GM18909 (cell line): ENCODE data around the gene KLHDC7B.
A peak's percentile ranks its signal among the peaks of the same experiment; 100 is the strongest.

Experiments
- ATAC-seq: cut with Tn5 transposase; IDR thresholded peaks from one replicate; pipeline ENCODE4 v1.9.1; 2021; ENCODE audit warnings: mild to moderate bottlenecking; ENCODE audit not compliant: unreplicated experiment, poor library complexity

The KLHDC7B gene

GRCh38 chr22:50569896-50570535 lies 24.3 kb downstream of the KLHDC7B start:
- ATAC-seq = no peak

GRCh38 chr22:50570861-50571260 lies 25.2 kb downstream of the KLHDC7B start:
- no peak for ATAC-seq

- no peak for ATAC-seq
Observed at GRCh38 chr22:50571264-50572175, 25.8 kb downstream of the KLHDC7B start.

- ATAC-seq = no peak
Observed at GRCh38 chr22:50572965-50573364, 27.3 kb downstream of the KLHDC7B start.

GRCh38 chr22:50573491-50574382 lies 28.0 kb downstream of the KLHDC7B start:
- no peak for ATAC-seq

GRCh38 chr22:50574383-50574755 lies 28.7 kb downstream of the KLHDC7B start:
- no peak for ATAC-seq

GRCh38 chr22:50575426-50575941 lies 29.8 kb downstream of the KLHDC7B start:
- ATAC-seq = no peak

- ATAC-seq = no peak
Observed at GRCh38 chr22:50576070-50576469, 30.4 kb downstream of the KLHDC7B start.

- no peak for ATAC-seq
Observed at GRCh38 chr22:50576806-50577696, 31.4 kb downstream of the KLHDC7B start.

GRCh38 chr22:50577697-50577986 lies 31.9 kb downstream of the KLHDC7B start:
- no peak for ATAC-seq

- ATAC-seq = no peak
Observed at GRCh38 chr22:50577987-50578775, 32.5 kb downstream of the KLHDC7B start, which contains the start of gene CPT1B. CPT1B (minus strand) TSS chr22:50578427; CDS start chr22:50577915, 512 bp downstream.

GRCh38 chr22:50578776-50579310 lies 33.1 kb downstream of the KLHDC7B start:
- no peak for ATAC-seq

GRCh38 chr22:50579752-50580151 lies 34.1 kb downstream of the KLHDC7B start:
- ATAC-seq = no peak

- no peak for ATAC-seq
Observed at GRCh38 chr22:50581031-50581949, 35.6 kb downstream of the KLHDC7B start.

- ATAC-seq = no peak
Observed at GRCh38 chr22:50581950-50582492, 36.3 kb downstream of the KLHDC7B start.

- ATAC-seq = peak; percentile 91
Observed at GRCh38 chr22:50582493-50583293, 37.0 kb downstream of the KLHDC7B start, which contains the start of gene CHKB. CHKB (minus strand) TSS chr22:50582849; CDS start chr22:50582781, 68 bp downstream.
